PC-9 (cell line): Measurements from ENCODE around the gene EVPLL. TPM values are rescaled to one million over a fixed set of nuclear protein-coding genes. Genes with fewer than 3 reads are reported as not detected.

Source experiments
- microRNA-seq: library from miRNA; unstranded; fragments of <30 nt; microRNA quantifications from one replicate; pipeline ENCODE4 v1.2.0, GENCODE V29; 2021; ENCODE audit warnings: borderline number of aligned reads, borderline replicate concordance
- total RNA-seq: library from RNA; stranded (reverse); gene quantifications from 2 replicates; pipeline ENCODE4 v1.2.3, GENCODE V29; 2021

The EVPLL gene
- total RNA-seq, 1 experiment from 2014 or later: 5.7 TPM

Small RNAs within 50 kb of the gene (microRNA-seq; reads per million reads assigned to microRNA genes)
- not detected for gene MIR6778

Other genes starting within 250 kb of the EVPLL start
- 101 and 117 TPM in 2 replicates for gene ALKBH5, start 193.9 kb upstream of the EVPLL start, total RNA-seq
- gene LLGL1, start 152.1 kb upstream of the EVPLL start, total RNA-seq: 44.9 and 57.6 TPM in 2 replicates
- gene FLII, start 119.0 kb upstream of the EVPLL start, total RNA-seq: 430 and 434 TPM in 2 replicates
- 29.6 and 33.0 TPM in 2 replicates for gene MIEF2, start 117.1 kb upstream of the EVPLL start, total RNA-seq
- gene TOP3A, start 62.8 kb upstream of the EVPLL start, total RNA-seq: 51.2 and 52.2 TPM in 2 replicates
- gene SMCR8, start 62.5 kb upstream of the EVPLL start, total RNA-seq: 19.5 and 23.8 TPM in 2 replicates
- 139 and 170 TPM in 2 replicates for gene SHMT1, start 14.2 kb upstream of the EVPLL start, total RNA-seq
- 1.8 and 1.9 TPM in 2 replicates for gene LGALS9C, start 99.0 kb downstream of the EVPLL start, total RNA-seq